ENCODE results near the gene SMYD1.

SMYD1 gene

GRCh38 chr2:88090446-88091283 is 23.0 kb downstream of the SMYD1 start:
- no peak for FAIRE-seq

DNA sequence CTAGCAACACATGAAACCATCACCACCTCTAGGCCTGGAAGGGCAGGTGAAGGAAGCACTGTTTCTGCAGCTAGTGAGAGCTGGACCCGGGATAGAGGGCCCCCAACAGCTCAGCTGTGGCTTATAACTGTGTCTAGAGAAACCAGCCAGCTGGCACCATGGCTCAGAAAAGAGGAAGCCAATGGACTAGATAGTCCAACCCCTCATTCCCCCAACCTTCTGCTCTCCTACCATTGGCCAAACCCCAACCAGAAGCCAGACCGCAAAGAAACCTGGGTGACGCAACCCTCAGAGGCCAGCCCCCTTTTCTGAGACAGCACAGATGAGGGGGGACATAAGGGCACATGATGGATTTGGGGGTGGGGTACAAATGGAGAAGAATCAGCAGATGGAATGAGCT is 24.3 kb downstream of the SMYD1 start:
- no peak for FAIRE-seq

GRCh38 chr2:88092773-88093172 is 25.1 kb downstream of the SMYD1 start:
- no peak for FAIRE-seq

DNA sequence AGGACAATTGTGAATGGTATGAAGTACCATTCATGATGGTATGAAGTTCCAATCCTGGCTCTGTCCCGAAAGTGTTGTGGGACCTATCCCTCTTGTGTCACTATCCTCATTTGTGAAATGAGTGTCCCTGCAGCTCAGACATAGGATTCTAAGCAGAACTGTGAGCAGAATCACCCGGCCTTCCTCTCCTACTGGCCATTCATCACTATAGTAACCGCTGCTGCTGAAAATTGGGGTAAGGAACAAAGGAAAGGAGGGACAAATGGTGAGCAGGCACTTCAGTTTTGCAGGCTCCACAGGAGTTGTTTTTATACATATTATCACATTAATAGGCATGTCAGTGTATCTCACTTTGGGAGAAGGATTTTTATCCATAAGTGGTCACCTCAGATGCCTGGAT is 27.4 kb downstream of the SMYD1 start:
- no peak for FAIRE-seq

- FAIRE-seq = no peak
These were observed 29.1 kb downstream of the SMYD1 start for GRCh38 chr2:88096708-88097107.

DNA sequence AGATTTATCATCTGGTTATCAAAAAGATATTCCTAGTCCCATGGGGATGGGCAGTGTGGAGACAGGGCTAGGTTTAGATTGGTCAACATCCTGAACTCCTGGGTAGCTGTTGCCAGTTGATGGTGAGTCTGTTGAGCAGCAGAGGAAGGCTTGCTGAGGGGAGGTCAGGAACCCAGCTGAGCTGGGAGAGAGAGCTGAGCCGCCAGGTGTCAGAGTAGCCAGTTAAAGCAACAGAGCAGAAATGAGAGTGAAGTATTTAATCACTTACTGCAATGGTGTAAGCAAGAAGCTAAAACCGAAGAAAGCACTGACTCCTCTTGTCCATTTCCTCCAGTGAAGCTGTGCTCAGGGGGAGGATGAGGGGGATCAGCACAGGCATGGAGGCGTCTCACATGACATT is 29.6 kb downstream of the SMYD1 start:
- FAIRE-seq = no peak

- no peak for FAIRE-seq
These were observed 30.4 kb downstream of the SMYD1 start for GRCh38 chr2:88097891-88098557.

- FAIRE-seq = no peak
These were observed 30.9 kb downstream of the SMYD1 start for GRCh38 chr2:88098558-88098900.

GRCh38 chr2:88099798-88100488 is 32.3 kb downstream of the SMYD1 start:
- FAIRE-seq = no peak

DNA sequence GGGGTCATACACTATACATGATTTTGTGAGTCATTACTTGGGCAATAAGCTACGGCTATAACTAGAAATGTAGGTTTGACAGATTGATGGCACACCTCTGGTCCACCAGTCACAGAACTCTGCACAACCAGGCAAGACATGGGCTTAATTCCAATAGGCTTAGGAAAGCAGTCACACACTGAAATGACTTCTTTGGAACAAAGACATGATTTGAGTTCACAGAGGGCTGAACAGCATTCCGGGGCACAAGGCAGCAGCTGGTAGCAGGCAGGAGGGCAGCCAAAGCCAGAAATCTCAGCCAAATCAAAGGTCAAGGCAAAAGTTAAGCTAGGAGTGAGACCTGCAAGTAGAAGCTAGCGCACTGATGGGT is 32.8 kb downstream of the SMYD1 start:
- no peak for FAIRE-seq

DNA sequence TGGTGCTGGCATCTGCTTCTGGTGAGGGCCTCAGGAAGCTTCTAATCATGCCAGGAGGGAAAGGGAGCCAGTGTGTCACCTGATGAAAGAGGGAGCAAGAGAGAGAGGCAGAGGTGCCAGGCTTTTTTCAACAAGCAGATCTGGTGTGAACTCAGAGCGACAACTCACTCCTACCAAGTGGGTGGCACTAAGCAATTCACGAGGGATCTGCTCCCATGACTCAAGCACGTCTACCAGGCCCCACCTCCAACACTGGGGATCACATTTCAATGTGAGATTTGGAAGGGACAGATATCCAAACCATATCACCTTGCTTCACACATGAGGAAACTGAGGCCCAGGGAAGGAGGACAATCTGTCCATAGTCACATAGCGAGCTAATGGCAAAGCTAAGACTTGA is 41.2 kb downstream of the SMYD1 start:
- FAIRE-seq = no peak

DNA sequence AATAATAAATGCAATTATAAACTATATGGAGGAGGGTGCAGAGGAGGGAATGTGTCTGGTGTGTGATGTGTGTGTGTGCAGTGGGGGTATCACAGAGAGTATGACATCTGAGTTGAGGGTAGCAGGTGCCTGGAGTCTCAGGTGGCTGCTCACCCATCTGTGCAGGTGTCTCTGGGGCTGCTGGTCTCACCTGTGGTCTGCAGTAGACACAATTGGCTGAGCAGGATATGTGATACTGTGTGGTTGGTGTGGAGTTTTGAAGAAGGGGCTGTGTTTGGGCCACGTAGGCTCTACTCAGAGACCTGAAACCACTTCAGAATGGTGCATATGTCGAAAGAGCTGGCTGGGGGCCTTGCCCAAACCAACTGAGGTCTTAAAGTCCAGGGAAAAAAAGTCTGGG is 43.2 kb downstream of the SMYD1 start:
- no peak for FAIRE-seq

DNA sequence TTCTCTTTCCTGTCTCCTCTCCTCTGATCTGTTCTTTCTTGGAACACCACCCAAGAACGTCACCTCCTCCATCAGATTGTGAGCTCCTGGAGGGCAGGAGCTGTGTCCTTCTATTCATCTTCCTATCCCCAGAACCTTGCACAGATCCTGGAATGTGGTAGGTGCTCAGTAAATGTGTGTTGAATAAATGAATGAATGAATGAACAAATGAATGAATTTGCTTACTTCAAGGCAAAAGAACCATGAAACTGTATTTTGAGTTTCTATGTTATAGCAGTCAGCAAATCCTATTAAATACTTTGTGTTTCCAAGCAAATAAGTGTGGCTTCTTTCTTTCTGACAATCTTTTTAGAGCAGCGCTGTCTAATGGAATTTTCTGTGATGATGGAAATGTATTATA is 45.4 kb downstream of the SMYD1 start:
- no peak for FAIRE-seq

- FAIRE-seq = no peak
These were observed 47.3 kb downstream of the SMYD1 start for GRCh38 chr2:88114889-88115288.

GRCh38 chr2:88115825-88116518 is 48.3 kb downstream of the SMYD1 start:
- no peak for FAIRE-seq

DNA sequence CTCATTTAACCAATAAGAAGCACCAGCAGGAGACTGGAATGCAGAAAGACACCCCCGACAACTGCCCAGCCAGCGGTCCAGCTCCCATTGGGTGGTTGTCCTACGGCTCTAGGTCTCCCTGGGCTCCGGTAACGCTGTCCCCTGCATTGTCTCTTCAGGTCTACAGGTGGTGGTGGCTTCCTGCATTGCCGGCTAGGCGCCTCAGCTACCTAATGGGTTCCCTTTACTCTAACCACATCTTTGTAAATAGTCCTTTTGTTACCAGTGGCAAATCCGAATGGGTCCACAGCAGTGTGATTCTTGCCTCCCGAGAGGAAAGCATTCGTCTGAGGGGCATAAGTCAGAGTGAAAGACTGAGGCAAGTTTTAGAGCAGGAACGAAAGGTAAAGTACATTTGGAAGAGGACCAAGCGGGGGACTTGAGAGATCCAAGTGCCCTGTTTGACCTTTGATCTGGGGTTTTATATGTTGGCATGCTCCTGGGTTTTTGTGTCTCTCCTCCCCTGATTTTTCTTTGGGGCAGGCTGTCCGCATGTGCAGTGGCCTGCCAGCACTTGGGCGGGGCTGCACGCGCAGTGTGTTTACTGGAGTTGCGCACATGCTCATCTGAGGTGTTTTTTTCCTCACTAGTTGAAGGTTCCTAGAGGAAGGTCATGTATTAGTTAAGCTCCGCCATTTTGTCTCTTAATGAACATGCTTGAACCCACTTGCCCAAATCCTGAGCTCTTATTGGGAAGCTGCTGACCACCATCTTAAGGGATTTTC is 49.2 kb downstream of the SMYD1 start:
- FAIRE-seq = no peak

- FAIRE-seq = no peak
These were observed 50.3 kb downstream of the SMYD1 start for GRCh38 chr2:88117973-88118372.

GRCh38 chr2:88121678-88122077 is 54.1 kb downstream of the SMYD1 start:
- FAIRE-seq = no peak

DNA sequence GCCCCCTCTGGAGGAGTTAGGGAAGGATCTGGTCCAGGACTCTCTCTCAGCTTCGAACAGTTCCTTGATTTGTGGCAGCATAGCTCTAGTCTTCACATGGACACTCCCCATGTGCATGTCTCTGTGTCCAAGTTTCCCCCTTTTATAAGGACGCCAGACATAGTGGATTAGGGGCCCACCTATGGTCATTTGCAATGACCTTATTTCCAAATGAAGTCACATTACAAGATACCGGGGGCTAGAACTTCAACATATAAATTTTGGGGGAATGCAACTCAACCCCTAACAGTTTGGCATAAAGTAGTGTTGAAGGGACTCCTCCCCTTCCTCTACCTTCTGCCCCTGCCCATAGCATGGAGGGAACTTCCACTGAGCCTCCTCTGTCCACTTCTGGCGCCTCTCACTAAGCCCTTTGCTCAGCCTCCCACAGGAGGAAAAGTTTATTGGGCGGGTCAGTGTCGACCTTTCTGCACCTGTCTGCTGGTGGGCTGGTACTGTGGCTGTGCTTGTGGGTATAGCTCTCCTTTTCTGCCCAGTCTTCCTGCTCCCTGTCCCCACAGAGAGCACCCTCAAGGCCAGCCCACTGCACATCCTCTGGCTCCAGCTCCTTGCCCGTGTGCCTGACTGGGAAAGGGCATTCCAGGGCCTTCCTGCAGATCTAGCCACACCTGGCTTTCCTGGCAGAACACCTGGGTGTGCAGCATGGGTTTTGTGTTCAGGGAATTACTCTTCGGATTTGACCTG is 54.7 kb downstream of the SMYD1 start:
- FAIRE-seq = no peak

DNA sequence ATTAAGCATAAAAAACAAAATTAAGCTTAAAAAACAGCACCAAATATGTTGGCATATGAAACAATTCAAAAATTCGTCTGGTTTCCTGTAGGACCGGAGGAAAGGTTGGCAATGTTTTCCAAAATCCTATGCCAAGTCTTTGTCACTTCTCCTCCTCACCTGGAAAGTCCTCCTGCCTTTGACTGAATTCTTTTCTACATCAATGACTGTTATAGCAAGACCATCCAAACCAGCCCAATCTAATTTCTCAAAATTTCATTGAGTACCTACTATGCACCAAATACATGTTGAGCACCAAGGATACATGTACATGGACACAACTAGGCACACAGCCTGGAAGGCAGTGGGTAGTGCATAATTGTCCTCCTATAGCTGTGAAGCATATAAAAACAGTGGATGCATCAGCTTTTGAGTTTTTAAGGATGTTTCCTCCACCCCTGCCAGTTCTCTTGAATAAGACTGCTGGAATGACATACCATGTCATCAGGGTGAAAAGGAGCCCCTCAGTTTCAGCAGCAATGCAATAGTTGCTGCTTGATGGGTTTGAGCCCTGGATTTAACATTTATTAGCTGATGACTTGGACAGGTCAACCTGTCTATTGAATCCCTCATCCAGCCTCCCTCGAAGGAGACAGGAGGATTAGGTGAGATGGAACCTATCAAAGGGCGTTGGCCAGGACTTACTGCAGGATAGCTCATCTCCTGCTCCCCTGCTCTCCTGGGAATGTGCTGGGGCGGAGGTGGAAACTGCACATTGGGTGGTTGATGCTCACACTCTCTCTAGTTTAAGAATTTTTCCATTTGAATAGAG is 55.7 kb downstream of the SMYD1 start:
- FAIRE-seq = no peak
